ENCODE data around the gene SNAP47. TPM values are rescaled to one million over a fixed set of nuclear protein-coding genes. Genes with fewer than 3 reads are reported as not detected.
A peak's percentile ranks its signal among the peaks of the same experiment; 100 is the strongest.

Gene SNAP47
- total RNA-seq, 1 donor from 2014 or later, result 45.9 TPM

- H3K36me3 ChIP-seq, result no peaks in the 10 kb centered on the region
- H3K4me3 ChIP-seq, result no peak overlapping the region
- H3K9me3 ChIP-seq (replicated peaks), result no peaks in the 10 kb centered on the region
- TF ChIP-seq CTCF (IDR thresholded peaks at IDR 0.05; ENCODE audit: borderline replicate concordance), result no peak
- H3K27me3 ChIP-seq (ENCODE audit: low read depth), result peaks cover 28% of the 10 kb centered on the region
- peak overlapping the region; percentile 30 for H3K27ac ChIP-seq (replicated peaks)
- H3K4me1 ChIP-seq, result peaks cover 17% of the 10 kb centered on the region
- intact Hi-C loops (cut with micrococcal nuclease), result no loop called here
- DNase-seq, result no peak
Observed at GRCh38 chr1:227793079-227793947, 58.1 kb downstream of the SNAP47 start.

GRCh38 chr1:227793948-227794816 is 58.9 kb downstream of the SNAP47 start:
- no peaks in the 10 kb centered on the region for H3K9me3 ChIP-seq (replicated peaks)
- intact Hi-C loops (cut with micrococcal nuclease), result no loop called here

GRCh38 chr1:227794817-227795192 is 59.6 kb downstream of the SNAP47 start:
- Histone ChIP-seq H3K27ac (replicated peaks) (no peak overlapping the region), H3K4me3 (no peak overlapping the region), H3K9me3 (replicated peaks) (no peaks in the 10 kb centered on the region), H3K27me3 (ENCODE audit: low read depth) (peaks cover 28% of the 10 kb centered on the region), H3K4me1 (peaks cover 11% of the 10 kb centered on the region), H3K36me3 (no peaks in the 10 kb centered on the region)
- no peak for DNase-seq
- intact Hi-C loops (cut with micrococcal nuclease), result no loop called here
- no peak for TF ChIP-seq CTCF (IDR thresholded peaks at IDR 0.05; ENCODE audit: borderline replicate concordance)

More at GRCh38 chr1:227793948-227794816, 58.9 kb downstream of the SNAP47 start:
- Histone ChIP-seq H3K27ac (replicated peaks) (peak overlapping the region; percentile 30), H3K4me3 (no peak overlapping the region), H3K4me1 (peaks cover 11% of the 10 kb centered on the region), H3K36me3 (no peaks in the 10 kb centered on the region), H3K27me3 (ENCODE audit: low read depth) (peaks cover 28% of the 10 kb centered on the region)
- no peak for TF ChIP-seq CTCF (IDR thresholded peaks at IDR 0.05; ENCODE audit: borderline replicate concordance)
- DNase-seq, result peak; percentile 74

GRCh38 chr1:227795732-227796131 is 60.5 kb downstream of the SNAP47 start:
- DNase-seq, result no peak
- Histone ChIP-seq H3K4me1 (peaks cover 11% of the 10 kb centered on the region), H3K36me3 (no peaks in the 10 kb centered on the region), H3K27me3 (ENCODE audit: low read depth) (peaks cover 32% of the 10 kb centered on the region), H3K4me3 (no peak overlapping the region), H3K27ac (replicated peaks) (no peak overlapping the region), H3K9me3 (replicated peaks) (no peaks in the 10 kb centered on the region)
- intact Hi-C loops (cut with micrococcal nuclease), result no loop called here
- TF ChIP-seq CTCF (IDR thresholded peaks at IDR 0.05; ENCODE audit: borderline replicate concordance), result no peak

GRCh38 chr1:227796359-227796915 is 61.2 kb downstream of the SNAP47 start:
- peaks cover 32% of the 10 kb centered on the region for H3K27me3 ChIP-seq (ENCODE audit: low read depth)
- no peak for DNase-seq
- H3K9me3 ChIP-seq (replicated peaks), result no peaks in the 10 kb centered on the region
- TF ChIP-seq CTCF (IDR thresholded peaks at IDR 0.05; ENCODE audit: borderline replicate concordance), result no peak
- no peaks in the 10 kb centered on the region for H3K36me3 ChIP-seq
- intact Hi-C loops (cut with micrococcal nuclease), result no loop called here
- no peak overlapping the region for H3K4me3 ChIP-seq
- H3K4me1 ChIP-seq, result peaks cover 11% of the 10 kb centered on the region
- H3K27ac ChIP-seq (replicated peaks), result no peak overlapping the region

Data from left ventricle myocardium inferior (tissue), 1 donor.